NCI-H446 (cell line): ENCODE results near the gene CACNB4.
A peak's percentile ranks its signal among the peaks of the same experiment; 100 is the strongest.

Experiments
- DNase-seq, 2 experiments: peaks; one replicate each; lab custom pipeline; 2025; lab: John Stamatoyannopoulos, UW

Gene CACNB4

GRCh38 chr2:151974988-151975387, 123.9 kb downstream of the CACNB4 start:
- DNase-seq, result no peak

- DNase-seq, result no peak
Measured at GRCh38 chr2:151973901-151974199, 125.0 kb downstream of the CACNB4 start.

- no peak for DNase-seq
Measured at GRCh38 chr2:151973013-151973900, 125.6 kb downstream of the CACNB4 start.

- DNase-seq, result no peak
Measured at GRCh38 chr2:151972241-151973012, 126.4 kb downstream of the CACNB4 start.

GRCh38 chr2:151971301-151972051, 127.4 kb downstream of the CACNB4 start:
- DNase-seq, result no peak

GRCh38 chr2:151968770-151969470, 129.9 kb downstream of the CACNB4 start:
- DNase-seq, result no peak

GRCh38 chr2:151967829-151968722, 130.8 kb downstream of the CACNB4 start:
- no peak for DNase-seq

- no peak for DNase-seq
Measured at GRCh38 chr2:151965884-151966283, 133.0 kb downstream of the CACNB4 start.

- DNase-seq, result no peak
Measured at GRCh38 chr2:151961558-151961957, 137.3 kb downstream of the CACNB4 start.

GRCh38 chr2:151959238-151959637, 139.6 kb downstream of the CACNB4 start:
- no peak for DNase-seq

GRCh38 chr2:151953467-151953866, 145.4 kb downstream of the CACNB4 start:
- DNase-seq, result no peak

GRCh38 chr2:151952691-151953456, 146.0 kb downstream of the CACNB4 start:
- no peak for DNase-seq

GRCh38 chr2:151947813-151948165, 151.1 kb downstream of the CACNB4 start:
- peak in 1 of 2 experiments; percentile 39 for DNase-seq

GRCh38 chr2:151946899-151947812, 151.7 kb downstream of the CACNB4 start:
- peak in 1 of 2 experiments; percentile 12 for DNase-seq

- no peak for DNase-seq
Measured at GRCh38 chr2:151946250-151946884, 152.5 kb downstream of the CACNB4 start.

GRCh38 chr2:151945602-151946001, 153.2 kb downstream of the CACNB4 start:
- DNase-seq, result no peak

- DNase-seq, result no peak
Measured at GRCh38 chr2:151945186-151945585, 153.7 kb downstream of the CACNB4 start.

GRCh38 chr2:151943461-151943860, 155.4 kb downstream of the CACNB4 start:
- DNase-seq, result no peak
